ENCODE results near the gene MAGI1.

Gene MAGI1

DNA sequence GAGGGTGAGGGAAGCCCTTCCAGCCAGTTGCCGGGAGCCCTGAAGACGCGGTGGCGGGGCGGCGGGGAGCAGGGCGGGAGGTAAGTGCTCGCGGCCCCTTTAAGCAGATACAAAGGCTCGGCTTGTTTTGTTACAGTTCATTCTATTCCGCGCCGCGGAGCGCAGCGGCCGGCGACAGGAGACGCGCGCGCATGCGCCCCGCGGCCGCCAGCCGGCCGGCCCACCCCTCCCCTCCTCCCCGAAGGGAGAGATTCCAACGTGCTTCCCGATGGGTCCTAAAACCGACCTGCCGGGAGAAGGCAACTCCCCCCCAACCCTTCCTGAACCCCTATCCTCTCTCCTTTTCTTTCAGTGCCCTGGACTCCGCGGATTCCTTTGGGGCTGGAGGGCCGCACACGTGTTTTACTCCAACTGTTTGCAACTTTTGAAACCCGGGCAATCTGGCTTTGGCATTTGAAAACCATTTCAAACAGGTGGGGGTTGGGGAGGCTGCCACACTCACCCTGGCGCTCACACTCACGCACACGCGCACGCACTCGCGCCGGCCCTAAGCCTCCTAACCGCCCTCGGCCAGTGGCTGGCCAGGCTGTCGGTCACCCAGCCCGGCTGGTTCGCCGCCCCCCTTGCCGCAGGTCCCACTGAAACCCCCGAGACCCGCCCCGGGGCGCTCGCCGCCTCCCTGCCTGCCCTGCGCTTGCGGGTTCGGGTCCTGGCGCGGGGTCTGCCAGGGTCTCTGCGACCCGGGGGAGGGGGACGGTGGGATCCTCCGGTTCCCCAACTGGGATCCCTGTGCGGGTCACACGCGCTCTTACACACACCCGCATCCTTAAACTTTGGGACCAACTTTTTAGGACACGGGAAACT lies at the start of gene MAGI1:
MAGI1 (minus strand) TSS at position 193 of the 864 bp plus-strand sequence. CDS start 610 bp downstream, outside the sequence.
- ATAC-seq (replicated peaks) (peak; percentile 84 to 85), DNase-seq (peak; percentile 19)
- H3K4me3 Mint-ChIP-seq = peak within 1 kb of the TSS; percentile 79 to 95
- peaks cover 0 to 3% of the 10 kb centered on the region in 2 donors for H3K9me3 Mint-ChIP-seq
- H3K4me1 Mint-ChIP-seq = peaks cover 12 to 27% of the 10 kb centered on the region in 2 donors
- H3K36me3 Mint-ChIP-seq = peaks cover 0 to 5% of the 10 kb centered on the region in 2 donors
- H3K27ac Mint-ChIP-seq = peak within 1 kb of the TSS; percentile 76
- peaks cover 71 to 73% of the 10 kb centered on the region in 2 donors for H3K27me3 Mint-ChIP-seq

DNA sequence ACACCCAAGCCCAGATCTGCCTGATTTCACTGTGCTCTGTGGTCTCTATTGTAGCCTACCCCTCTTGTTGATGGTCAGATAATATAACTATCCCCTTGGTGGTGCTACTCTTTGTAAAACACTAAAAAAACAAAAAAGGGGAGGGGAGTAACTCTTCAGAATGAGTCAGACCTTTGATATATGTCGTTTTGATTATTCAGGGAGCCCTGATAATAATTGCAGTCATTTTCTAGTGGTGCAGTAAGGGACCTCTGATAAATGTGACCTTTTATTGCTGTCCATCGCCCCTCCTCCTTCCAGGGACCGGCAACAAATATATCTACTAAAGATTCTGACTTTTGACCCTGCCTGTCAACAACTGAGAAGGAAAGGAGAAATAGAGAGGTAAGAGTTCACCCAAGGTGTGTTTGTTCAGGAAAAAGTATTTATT lies 45.1 kb upstream of the MAGI1 start:
- peaks cover 0 to 2% of the 10 kb centered on the region in 2 donors for H3K9me3 Mint-ChIP-seq
- H3K36me3 Mint-ChIP-seq = no peaks in the 10 kb centered on the region
- H3K27me3 Mint-ChIP-seq = peaks cover 0 to 4% of the 10 kb centered on the region in 2 donors
- ATAC-seq (replicated peaks) = no peak
- no peak overlapping the region for H3K27ac Mint-ChIP-seq
- H3K4me3 Mint-ChIP-seq = no peak overlapping the region
- H3K4me1 Mint-ChIP-seq = no peaks in the 10 kb centered on the region
- no peak for DNase-seq

GRCh38 chr3:66083096-66083678 lies 44.5 kb upstream of the MAGI1 start:
- peaks cover 0 to 4% of the 10 kb centered on the region in 2 donors for H3K27me3 Mint-ChIP-seq
- ATAC-seq (replicated peaks) = no peak
- no peaks in the 10 kb centered on the region for H3K4me1 Mint-ChIP-seq
- H3K36me3 Mint-ChIP-seq = no peaks in the 10 kb centered on the region
- no peak overlapping the region for H3K4me3 Mint-ChIP-seq
- no peak overlapping the region for H3K27ac Mint-ChIP-seq
- H3K9me3 Mint-ChIP-seq = peaks cover 0 to 2% of the 10 kb centered on the region in 2 donors
- DNase-seq = no peak

- no peak for ATAC-seq (replicated peaks)
- H3K36me3 Mint-ChIP-seq = no peaks in the 10 kb centered on the region
- no peak overlapping the region for H3K4me3 Mint-ChIP-seq
- no peaks in the 10 kb centered on the region for H3K4me1 Mint-ChIP-seq
- H3K9me3 Mint-ChIP-seq = peaks cover 0 to 2% of the 10 kb centered on the region in 2 donors
- no peak for DNase-seq
- peaks cover 0 to 4% of the 10 kb centered on the region in 2 donors for H3K27me3 Mint-ChIP-seq
- H3K27ac Mint-ChIP-seq = no peak overlapping the region
Observed at GRCh38 chr3:66082679-66083078, 44.0 kb upstream of the MAGI1 start.

DNA sequence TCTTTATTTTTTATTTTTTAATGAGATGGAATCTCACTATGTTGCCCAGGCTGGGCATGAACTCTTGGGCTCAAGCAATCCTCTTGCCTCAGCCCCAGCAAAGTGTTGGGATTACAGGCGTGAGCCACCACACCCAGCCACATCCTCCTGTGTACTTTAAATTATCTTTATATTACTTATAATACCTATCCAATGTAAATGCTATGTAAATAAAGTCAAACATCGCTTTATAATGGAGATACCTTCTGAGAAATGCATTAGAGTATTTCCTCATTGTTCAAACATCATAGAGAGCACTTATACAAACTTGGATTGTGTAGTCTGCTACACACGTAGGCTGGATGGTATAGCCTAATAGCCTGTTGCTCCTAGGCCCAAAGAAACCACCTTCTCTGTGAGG lies 41.4 kb upstream of the MAGI1 start:
- peaks cover 3% of the 10 kb centered on the region in 2 donors for H3K9me3 Mint-ChIP-seq
- no peaks in the 10 kb centered on the region for H3K4me1 Mint-ChIP-seq
- H3K36me3 Mint-ChIP-seq = no peaks in the 10 kb centered on the region
- H3K4me3 Mint-ChIP-seq = no peak overlapping the region
- ATAC-seq (replicated peaks) = no peak
- H3K27me3 Mint-ChIP-seq = peaks cover 0 to under 1% of the 10 kb centered on the region in 2 donors
- no peak for DNase-seq
- H3K27ac Mint-ChIP-seq = no peak overlapping the region

DNA sequence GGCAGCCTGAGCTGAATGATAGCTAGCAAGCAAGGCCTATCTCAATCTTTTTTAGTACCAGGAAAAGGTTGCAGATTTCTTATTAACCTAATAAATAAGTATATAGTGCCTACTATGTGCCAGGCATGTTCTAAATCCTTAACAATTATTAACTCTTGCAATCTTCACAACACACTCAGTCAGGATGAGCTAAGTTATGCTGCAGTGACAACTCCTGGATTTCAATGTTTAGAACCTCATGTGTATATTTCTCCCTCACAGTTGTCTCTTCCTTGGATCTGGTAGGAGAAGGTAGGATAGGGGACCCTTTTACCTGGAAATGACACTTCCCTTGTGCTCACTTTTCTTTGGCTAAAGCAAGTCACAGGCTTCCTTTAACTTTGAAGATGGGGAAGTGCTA lies 39.3 kb upstream of the MAGI1 start:
- H3K36me3 Mint-ChIP-seq = no peaks in the 10 kb centered on the region
- H3K4me1 Mint-ChIP-seq = no peaks in the 10 kb centered on the region
- H3K27me3 Mint-ChIP-seq = no peaks in the 10 kb centered on the region
- H3K9me3 Mint-ChIP-seq = peaks cover 3 to 5% of the 10 kb centered on the region in 2 donors
- H3K4me3 Mint-ChIP-seq = no peak overlapping the region
- DNase-seq (no peak), ATAC-seq (replicated peaks) (no peak)
- no peak overlapping the region for H3K27ac Mint-ChIP-seq

DNA sequence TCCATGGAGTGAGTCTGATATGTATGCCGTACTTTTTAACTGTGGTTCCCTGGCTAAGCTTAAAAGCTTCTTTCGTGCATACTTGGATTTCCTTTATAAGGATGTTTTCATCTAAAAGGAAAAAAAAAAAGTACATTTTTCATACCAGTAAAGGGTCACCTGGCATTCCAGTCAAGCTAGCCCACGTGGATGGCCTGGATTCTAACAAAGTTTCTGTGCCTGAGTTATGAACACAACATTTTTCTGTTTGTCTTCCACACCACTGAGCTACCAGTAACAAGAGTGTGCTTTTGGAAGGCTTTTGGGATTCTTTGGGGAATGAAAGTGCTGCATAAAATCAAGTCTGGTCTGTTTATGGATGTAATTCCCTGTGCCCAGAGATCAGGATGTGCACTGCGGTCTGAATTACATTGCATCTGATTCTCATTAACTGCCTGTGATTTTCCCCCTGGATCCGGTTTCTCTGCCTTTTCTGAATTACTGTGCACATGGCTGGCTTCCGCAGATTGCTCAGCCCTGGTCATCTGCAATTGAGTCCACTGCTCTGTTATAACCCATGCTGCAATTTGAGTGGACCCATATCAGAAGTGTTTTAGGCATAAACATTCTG lies 38.2 kb upstream of the MAGI1 start:
- ATAC-seq (replicated peaks) (no peak), DNase-seq (no peak)
- Mint-ChIP-seq H3K27ac (no peak overlapping the region), H3K9me3 (peaks cover 3 to 7% of the 10 kb centered on the region in 2 donors), H3K27me3 (no peaks in the 10 kb centered on the region), H3K4me3 (no peak overlapping the region), H3K4me1 (no peaks in the 10 kb centered on the region), H3K36me3 (no peaks in the 10 kb centered on the region)

- no peaks in the 10 kb centered on the region for H3K27me3 Mint-ChIP-seq
- no peak overlapping the region for H3K4me3 Mint-ChIP-seq
- DNase-seq (no peak), ATAC-seq (replicated peaks) (no peak)
- H3K4me1 Mint-ChIP-seq = no peaks in the 10 kb centered on the region
- H3K27ac Mint-ChIP-seq = no peak overlapping the region
- H3K36me3 Mint-ChIP-seq = no peaks in the 10 kb centered on the region
- H3K9me3 Mint-ChIP-seq = peaks cover 3 to 7% of the 10 kb centered on the region in 2 donors
Observed at GRCh38 chr3:66075281-66075680, 36.6 kb upstream of the MAGI1 start.

DNA sequence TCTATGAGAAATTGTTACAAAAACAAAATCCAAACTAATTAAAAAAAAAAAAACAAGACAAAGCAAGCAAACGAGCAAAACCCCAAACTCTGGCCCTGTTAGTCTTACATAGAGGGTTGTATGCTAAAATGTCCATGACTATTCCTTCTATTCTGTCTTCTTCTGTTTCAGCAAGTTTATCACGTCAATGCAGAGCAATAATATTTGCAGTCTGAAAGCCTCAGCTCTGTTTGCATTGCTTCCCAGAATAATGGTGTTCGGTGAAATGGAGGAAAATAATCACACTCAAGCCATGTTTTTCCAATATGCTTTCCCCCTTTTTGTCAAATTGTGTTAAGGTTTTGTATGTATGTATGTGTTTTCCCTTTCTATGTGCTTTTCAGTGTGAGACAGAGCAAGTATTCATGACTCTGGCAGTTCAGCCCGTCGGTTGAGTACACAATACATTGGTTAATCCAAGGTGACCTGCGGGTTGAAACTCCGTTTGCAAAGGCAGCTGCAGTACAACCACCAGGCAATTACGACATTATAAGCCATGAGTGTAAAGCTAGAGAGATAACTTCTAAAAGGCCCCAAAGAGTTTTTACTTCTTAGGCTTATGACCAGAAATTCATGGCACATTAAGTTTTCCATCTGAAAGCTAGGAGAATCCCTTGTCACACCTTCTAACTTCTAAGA lies 34.9 kb upstream of the MAGI1 start:
- no peak for ATAC-seq (replicated peaks)
- Mint-ChIP-seq H3K27me3 (no peaks in the 10 kb centered on the region), H3K4me1 (no peaks in the 10 kb centered on the region), H3K4me3 (no peak overlapping the region), H3K9me3 (peaks cover 8% of the 10 kb centered on the region in 2 donors), H3K36me3 (no peaks in the 10 kb centered on the region), H3K27ac (no peak overlapping the region)
- DNase-seq = no peak

GRCh38 chr3:66068255-66068654 lies 29.5 kb upstream of the MAGI1 start:
- no peak overlapping the region for H3K4me3 Mint-ChIP-seq
- H3K36me3 Mint-ChIP-seq = no peaks in the 10 kb centered on the region
- no peaks in the 10 kb centered on the region for H3K4me1 Mint-ChIP-seq
- ATAC-seq (replicated peaks) (no peak), DNase-seq (no peak)
- H3K27me3 Mint-ChIP-seq = peaks cover 0 to under 1% of the 10 kb centered on the region in 2 donors
- no peak overlapping the region for H3K27ac Mint-ChIP-seq
- H3K9me3 Mint-ChIP-seq = peaks cover 5 to 7% of the 10 kb centered on the region in 2 donors

GRCh38 chr3:66066963-66067617 lies 28.4 kb upstream of the MAGI1 start:
- H3K4me1 Mint-ChIP-seq = no peaks in the 10 kb centered on the region
- H3K9me3 Mint-ChIP-seq = peaks cover 5% of the 10 kb centered on the region in 2 donors

DNA sequence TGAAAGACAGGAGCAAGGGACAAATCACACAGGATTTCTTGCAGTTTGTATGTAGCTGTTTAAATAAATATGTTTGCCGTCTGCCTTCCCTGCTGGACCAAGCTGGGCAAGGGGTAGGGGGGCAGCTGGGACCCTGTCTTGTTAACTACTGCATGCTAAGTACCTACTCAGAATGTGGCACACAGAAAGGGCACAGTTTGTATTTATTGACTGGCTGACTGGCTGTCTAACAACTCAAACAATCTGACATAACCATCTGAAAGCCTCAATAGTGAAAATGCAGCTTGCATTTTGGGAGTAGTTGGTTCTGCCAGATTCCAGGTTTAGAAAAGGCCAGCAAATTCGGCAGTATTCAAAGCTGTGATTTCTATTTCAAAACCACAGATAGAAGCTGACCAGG lies 16.6 kb upstream of the MAGI1 start:
- Mint-ChIP-seq H3K27me3 (peaks cover 0 to 5% of the 10 kb centered on the region in 2 donors), H3K4me1 (no peaks in the 10 kb centered on the region), H3K4me3 (no peak overlapping the region), H3K9me3 (peaks cover 5 to 6% of the 10 kb centered on the region in 2 donors), H3K36me3 (no peaks in the 10 kb centered on the region), H3K27ac (no peak overlapping the region)
- ATAC-seq (replicated peaks) = no peak
- DNase-seq = no peak

More at GRCh38 chr3:66066963-66067617, 28.4 kb upstream of the MAGI1 start:
- Mint-ChIP-seq H3K27me3 (peaks cover 0 to 6% of the 10 kb centered on the region in 2 donors), H3K27ac (no peak overlapping the region), H3K4me3 (no peak overlapping the region), H3K36me3 (no peaks in the 10 kb centered on the region)
- DNase-seq (no peak), ATAC-seq (replicated peaks) (no peak)

GRCh38 chr3:66053550-66054094 lies 14.9 kb upstream of the MAGI1 start:
- Mint-ChIP-seq H3K9me3 (peaks cover 5 to 6% of the 10 kb centered on the region in 2 donors), H3K36me3 (no peaks in the 10 kb centered on the region), H3K27ac (no peak overlapping the region), H3K4me3 (no peak overlapping the region), H3K27me3 (peaks cover 0 to 5% of the 10 kb centered on the region in 2 donors), H3K4me1 (no peaks in the 10 kb centered on the region)
- ATAC-seq (replicated peaks) (no peak), DNase-seq (no peak)
